Femur (tissue), 1 donor: Measurements from ENCODE around the gene TTLL1.
A peak's percentile ranks its signal among the peaks of the same experiment; 100 is the strongest.

Experiments used
- DNase-seq: peaks from one replicate; pipeline ENCODE4 v3.0.0-alpha.2; 2017

Gene TTLL1

DNA sequence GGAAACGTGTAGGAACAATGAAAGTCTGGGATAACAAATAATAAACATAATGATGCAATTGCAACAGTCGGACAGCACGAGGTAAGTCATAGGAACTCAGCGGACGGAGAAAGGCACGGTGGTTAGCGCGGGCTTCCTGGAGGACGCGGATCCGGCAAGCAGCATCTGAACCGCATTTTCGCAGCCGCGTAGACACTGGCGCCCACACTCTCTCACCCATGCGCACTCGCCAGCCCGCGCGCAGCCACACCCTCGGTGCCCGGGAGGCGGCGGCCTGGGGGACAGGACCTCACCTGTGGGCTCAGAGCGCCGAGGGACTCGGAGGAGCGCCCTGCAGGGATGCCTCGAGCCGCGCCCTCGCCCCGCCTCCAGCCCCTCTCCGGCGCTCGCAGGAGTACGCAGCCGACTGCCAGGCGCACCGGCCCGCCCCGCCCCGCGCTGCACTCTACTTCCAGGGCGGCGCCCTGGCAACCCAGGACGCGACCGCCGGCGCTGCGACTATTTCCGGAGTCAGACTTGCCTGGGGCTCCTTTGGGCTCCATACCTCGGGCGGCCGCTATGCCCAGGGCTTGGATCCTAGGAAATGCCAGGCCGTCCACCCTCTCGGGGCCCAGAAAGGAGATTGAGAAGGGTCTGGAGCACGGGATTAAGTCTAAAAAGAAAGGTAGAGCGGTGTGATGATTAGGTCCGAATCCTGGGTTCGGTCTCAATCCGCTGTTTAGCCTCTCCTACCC lies at the start of gene TTLL1:
Gene TTLL1, minus strand, starts transcription at position 408 of the 734 bp plus-strand sequence. CDS start 13,805 bp downstream, outside the sequence.
- DNase-seq: peak; percentile 94

GRCh38 chr22:43136801-43137200 lies 47.6 kb upstream of the TTLL1 start:
- no peak for DNase-seq

DNA sequence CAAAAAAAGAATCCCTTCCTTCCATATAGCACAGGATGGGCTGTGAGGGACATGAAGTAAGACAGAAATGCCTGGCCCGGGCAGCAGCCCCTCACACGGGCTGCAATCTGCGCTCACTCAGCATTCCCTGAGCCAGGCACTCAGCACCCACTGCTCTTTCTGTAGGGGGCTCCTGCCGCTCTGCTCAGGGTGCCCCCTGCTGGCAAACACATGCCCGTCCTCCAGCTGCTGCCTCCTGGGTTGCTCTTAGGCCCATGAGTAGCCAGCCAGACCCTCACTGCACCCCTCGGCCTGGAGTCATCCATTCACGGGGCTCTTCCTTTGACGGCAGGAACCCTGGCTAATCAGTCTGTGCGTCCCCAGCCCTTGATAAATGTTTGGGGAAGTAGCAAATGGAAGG lies 47.1 kb upstream of the TTLL1 start:
- DNase-seq: no peak

DNA sequence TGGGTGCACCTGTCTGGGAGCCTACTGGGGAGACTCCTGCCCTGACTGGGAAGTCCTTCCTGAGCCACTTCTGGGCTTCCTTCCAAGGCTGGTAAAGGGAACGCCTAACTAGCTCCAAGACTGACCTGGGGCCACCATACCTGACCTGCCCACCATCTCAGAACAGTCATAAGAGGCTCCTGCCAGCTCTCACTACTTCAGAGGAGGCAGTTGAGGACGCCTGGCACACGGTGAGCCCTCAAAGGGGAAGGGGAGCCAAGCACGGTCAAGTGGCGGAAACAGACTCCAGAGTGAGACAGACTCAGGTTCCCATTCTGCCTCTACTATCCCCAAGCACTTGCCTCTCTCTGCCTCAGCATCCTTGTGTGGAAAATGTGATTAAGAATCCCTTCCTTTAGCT lies 46.4 kb upstream of the TTLL1 start:
- DNase-seq: no peak

DNA sequence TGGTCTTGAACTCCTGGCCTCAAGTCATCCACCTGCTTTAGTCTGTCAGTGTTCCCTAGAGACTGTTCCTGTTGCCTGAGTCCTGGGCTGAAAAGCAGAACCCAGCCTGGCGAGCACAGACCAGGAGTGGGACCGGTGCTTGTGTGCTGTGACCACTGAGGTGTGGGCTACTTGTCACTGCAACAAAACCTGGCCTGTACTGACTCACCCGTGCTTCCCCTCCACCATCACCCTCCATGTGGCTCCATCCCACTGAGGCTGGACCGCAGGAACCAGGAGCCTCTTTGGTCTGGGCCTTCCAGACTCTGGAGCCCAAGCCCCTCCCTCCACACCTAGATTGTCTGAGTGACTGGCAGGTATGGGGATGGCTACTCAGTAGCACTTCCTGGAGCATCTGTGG lies 45.4 kb upstream of the TTLL1 start:
- no peak for DNase-seq

DNA sequence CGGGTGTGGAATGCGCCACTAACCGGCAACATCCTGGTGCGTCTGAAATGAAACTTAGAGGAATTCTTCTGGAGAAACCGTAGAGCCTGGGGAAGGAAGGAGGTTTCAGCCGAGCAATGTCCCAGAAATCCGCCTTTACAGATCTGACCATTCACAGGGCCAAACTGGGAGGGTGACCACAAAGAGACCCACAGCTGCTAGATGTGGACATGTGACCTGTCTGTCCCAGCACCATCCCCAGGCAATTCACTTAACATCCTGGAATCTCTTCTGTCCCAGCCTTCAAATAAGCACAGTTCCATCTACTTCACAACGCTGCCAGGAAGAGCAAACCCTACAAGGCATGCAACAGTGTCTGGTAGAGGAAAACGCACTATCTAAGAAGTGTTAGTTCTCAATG lies 44.2 kb upstream of the TTLL1 start:
- DNase-seq: no peak

DNA sequence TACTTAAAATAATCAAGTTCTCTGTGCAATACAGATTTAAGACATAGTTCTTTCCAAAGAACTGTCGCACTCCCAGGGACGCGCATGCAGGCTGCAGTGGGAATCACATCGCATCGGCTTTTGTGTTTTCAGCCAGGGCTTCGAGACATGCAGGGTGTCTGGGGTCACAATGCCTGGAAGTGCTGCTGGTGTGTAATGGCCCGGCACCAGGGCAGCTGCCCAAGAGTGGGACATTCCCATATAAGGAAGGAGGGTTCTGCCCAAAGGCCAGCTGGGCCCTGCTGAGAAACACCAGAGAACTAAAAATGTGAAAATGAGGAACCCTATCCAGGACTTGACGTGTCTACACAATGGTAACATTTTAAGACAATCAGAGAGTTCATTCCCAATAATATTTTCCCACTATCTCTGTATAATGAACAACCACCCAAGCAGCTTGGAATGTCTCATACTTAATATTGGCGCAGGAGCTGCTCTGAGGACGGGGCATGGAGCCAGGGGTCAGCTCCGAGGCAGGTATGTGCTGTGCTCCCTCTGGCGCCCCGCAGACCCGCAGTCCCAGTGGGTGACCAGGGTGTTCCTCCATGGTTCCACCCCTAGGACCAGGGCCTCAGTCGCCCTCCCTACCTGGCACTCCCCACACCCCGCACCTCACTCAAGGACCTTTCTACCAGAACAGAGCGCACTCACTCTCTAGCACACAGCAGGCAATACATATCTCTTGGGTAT lies 42.7 kb upstream of the TTLL1 start:
- DNase-seq: no peak

- no peak for DNase-seq
Measured at GRCh38 chr22:43129426-43130425, 40.5 kb upstream of the TTLL1 start.

GRCh38 chr22:43128928-43129424 lies 39.8 kb upstream of the TTLL1 start:
- no peak for DNase-seq

- DNase-seq: no peak
Measured at GRCh38 chr22:43128116-43128515, 38.9 kb upstream of the TTLL1 start.

DNA sequence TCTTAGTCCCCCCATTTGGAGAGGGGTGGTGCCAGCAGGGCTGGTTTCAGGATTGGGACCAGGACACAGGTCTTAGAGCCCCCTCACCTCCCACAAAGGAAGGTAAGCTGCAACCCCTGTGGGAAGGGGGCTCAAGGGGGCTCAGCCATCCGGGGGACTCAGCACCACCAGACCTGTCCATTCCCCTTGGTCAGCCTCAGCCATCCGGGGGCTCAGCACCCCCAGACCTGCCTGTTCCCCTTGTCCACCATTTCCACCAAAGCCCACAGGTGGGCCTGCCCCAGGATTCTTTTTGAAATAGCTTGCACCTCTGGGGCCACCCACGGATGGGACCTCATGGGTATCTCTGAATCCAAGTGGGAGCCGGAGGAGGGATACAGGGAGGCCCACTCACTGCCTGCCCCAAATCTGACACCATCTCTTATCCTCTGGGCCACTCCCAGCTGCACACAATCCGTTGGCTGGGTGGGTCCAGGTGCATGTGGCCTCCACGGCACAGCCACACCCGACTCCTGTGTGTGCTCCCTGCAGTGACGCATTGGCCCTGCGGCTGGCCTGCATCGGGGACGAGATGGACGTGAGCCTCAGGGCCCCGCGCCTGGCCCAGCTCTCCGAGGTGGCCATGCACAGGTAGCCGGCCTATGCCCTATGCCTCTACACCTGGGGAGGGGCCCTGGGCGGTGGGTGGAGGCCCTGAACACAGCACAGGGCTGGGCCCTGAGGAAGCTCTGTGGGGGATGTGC lies 38.1 kb upstream of the TTLL1 start:
- DNase-seq: no peak

DNA sequence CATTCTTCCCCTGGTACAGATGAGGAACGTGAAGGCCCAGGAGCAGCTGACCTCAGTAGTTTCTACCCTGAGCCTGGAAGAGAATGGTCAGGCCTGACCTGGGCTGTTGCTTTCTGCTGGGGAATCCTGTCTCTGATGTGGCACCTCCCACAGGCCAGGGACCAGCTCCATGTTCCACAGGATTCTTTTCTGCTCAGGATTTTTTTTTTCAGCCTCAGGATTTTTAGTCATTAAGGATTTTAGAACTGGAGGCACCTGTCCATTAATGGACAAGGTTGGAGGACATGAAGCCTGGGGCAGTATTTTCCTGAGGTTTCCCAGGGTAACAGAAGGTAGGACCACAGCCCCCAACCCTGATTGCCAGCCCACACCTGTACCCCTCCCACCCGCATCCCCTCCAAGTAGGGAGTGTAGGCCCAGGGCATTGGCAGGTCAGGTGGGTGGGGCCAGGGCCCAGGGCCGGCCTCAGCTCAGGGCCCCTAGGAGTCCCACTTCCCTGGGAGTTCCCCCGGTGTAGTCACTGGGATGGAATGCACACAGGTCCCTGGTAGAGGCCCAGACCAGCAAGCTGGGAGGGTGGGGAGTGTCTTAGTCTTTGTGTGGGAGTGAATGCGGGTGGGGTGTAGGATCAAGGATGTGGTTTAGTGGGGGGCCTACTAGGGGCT lies 37.4 kb upstream of the TTLL1 start:
- DNase-seq: no peak

DNA sequence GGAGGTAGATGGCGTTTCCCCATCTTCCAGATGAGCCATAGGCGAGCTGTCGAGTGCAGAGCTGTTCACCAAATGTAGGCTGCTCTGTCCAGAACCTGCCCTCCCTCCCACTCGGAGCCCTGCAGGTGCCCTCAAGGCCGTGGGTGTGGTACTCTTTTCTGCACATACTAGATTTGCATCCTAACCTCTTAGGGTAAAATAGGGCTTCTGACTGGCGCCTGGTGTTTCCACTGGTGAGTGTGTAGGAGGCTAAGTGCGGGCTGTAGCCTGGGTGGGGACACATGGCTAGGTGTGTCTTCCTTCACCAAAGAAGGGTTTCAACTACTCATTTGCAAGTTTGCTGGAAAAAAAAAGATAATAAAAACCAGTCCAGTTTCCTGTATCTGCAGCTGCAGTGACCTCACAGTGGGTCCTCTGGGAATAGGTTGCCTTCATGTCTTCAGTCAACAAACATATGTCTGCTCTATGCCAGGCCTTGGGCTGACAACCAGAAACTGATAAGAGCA lies 29.8 kb upstream of the TTLL1 start:
- no peak for DNase-seq

DNA sequence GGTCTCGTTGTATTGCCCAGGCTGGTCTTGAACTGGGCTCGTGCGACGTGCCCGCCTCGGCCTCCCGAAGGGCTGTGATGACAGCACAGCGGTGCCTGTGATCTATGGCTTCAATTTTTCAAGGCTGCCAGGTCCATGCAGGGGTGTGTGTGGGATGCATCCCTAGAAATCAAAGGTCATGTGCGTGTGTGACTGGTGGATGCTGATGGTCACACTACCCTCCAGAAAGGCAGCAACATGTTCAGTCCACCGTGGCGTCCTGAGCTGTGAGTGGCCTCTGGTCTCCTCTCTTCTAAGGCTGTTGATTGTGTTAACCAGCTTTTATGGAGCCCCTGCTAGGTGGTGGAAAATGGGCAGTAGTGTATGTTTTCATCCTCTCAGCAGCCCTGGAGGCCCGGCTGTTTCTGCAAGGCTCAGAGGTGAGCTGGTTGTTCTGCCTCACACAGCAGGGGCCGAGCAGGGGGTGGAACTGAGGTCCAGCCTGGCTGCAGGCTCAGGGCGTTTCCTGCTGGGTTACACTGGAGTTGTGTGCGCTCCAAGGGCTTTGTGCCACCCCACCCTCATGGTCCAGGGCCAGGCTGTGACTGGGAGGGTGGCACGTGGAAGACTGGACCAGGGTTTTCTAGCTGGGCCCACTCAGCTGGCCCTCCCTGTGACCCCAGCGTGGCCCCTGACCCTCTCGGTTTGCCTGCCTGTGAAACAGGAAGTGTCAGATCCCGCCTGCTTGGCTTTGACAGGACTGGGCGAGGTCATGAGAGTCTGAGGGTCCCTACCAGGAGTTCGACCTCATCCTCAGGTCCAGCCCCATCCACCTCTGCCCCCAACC lies 29.0 kb upstream of the TTLL1 start:
- no peak for DNase-seq

GRCh38 chr22:43116932-43117331 lies 27.7 kb upstream of the TTLL1 start:
- DNase-seq: no peak

DNA sequence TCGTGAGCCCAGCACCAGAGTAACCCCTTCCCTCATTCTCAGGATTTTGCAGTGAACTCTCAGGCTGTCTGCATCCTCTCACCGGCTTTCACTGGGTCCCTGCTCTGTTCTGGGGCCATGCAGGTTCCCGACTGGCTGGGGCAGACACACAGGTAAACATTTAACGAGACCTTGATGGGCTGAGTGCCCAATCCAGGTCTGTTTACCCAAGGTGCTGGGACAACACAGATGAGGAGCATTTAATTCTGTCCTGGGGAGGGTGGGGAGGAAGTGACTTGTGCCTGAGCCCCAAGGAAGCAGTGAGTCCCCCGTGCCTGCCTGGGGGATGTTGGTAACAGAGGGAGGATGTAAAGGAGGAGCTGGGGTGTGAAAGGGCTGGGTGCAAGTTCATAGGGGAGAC lies 25.8 kb upstream of the TTLL1 start:
- no peak for DNase-seq

DNA sequence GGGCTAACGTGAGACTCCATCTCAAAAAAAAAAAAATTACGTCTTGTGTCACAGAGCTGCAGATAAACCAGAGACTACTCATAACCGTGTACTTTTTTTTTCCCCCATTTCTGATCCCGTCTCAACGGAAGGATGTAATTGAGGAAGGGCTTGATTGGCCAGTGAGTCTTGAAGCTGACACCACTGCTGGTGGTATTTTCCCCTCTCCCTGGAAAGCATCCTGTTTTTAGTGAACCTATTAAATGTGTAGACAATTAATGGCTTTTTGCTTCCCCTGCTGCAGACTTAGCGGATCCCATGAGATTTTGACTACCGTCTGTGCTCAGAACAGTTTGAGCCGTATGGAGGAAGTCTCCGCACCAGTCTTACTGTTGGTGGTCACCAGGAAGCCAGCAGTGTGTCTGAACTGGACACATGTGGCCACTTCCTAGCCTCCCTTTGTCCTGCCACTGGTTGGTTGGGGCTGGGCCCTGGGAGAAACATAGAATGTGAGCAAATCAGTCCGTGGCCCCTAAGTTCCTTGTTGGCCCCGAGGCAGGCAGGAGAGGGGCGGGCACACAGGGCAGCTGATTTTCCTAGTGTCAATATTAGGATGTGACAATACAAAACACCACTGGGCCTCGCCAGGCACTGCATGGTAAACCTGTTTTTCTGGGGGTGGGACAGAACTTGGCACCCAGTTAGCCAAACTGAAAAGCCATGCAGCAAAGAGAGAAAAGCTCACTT lies 24.5 kb upstream of the TTLL1 start:
- DNase-seq: no peak

DNA sequence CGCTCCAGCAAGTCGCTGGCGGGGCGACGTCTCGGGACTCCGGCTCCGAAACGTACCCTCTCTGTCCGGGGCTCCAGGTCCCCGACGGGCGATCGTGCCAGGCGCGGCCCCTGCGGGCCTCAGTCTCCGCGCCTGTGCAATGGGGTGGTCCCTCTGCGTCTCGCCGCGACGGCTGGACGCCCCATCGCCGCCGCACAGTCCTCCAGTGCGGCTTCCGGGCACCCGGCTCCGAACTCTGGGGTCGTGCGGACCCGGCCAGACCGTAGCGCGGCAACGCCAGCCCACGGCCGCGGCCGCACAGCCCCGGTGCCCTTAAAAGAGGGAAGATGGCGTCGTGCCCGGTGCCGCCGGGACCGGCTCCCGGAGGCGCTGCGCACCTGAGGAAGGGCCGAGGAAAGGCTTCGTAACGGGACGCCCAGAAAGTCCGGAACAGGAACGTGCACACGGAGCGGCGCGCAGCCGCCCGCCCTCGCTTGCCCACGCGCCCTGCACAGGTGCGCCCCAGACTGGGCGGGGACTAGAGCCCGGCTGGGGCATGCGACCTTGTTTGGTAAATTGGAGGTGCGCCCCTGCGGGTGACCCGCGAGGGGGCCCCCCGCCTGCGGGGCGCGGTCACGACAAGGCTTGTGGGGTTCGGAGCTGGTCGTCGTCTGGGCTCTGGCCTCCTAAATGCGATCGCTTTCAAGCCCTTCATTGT lies 21.9 kb upstream of the TTLL1 start:
- DNase-seq: no peak

DNA sequence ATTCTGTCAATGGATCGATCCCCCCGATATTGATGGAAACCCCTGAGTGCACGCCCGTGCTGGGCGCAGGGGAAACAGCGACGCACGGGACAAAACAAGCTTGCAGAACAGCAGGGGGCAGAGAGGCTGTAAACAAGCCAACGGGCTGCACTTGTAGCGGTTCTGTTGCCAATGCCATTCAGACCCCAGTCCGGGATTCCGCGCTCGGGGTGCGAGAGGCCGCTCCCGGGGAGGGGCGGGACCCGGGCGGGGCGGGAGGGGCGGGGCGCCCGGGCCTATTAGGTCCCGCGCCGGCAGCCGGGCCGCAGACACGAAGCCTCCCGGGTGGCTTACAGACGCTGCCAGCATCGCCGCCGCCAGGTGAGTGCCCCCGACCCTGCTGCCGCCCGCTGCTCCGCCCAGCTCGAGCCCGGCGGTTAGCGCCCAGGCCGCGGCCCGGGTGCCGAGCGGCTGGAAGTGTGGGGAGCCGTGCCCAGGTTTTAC lies 21.3 kb upstream of the TTLL1 start, which contains the start of gene BIK:
Gene BIK, plus strand, starts transcription at position 307 of the 483 bp plus-strand sequence. CDS start 13,273 bp downstream, outside the sequence.
- peak; percentile 53 for DNase-seq
